Kidney glomerular epithelial cell (primary cell): Measurements from ENCODE around the gene ECSIT.
"Not testable (repeated sequence)": the region's sequence is repeated elsewhere in the genome, so short reads cannot be mapped to it uniquely, and the experiment has no call there.

Experiments used
- DNase-seq: peaks from one replicate; lab custom pipeline; 2025; lab: John Stamatoyannopoulos, UW

ECSIT gene

GRCh38 chr19:11475861-11476260, 53.1 kb downstream of the ECSIT start:
- no peak for DNase-seq

DNA sequence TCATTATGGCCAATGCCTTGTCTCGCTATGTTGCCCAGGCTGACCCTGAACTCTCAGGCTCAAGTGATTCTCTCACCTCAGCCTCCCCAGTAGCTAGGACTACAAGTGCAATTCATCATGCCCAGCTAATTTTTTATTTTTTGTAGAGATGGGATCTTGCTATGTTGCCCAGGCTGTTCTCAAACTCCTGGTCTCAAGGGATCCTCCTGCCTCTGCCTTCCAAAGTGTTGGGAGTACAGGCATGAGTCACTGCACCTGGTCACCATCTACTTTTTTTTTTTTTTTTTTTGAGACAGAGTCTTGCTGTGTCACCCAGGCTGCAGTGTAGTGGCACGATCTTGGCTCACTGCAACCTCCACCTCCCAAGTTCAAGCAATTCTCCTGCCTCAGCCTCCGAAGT, 53.6 kb downstream of the ECSIT start:
- not testable (repeated sequence) for DNase-seq

- DNase-seq, result no peak
These were observed 55.2 kb downstream of the ECSIT start for GRCh38 chr19:11473725-11474124.

DNA sequence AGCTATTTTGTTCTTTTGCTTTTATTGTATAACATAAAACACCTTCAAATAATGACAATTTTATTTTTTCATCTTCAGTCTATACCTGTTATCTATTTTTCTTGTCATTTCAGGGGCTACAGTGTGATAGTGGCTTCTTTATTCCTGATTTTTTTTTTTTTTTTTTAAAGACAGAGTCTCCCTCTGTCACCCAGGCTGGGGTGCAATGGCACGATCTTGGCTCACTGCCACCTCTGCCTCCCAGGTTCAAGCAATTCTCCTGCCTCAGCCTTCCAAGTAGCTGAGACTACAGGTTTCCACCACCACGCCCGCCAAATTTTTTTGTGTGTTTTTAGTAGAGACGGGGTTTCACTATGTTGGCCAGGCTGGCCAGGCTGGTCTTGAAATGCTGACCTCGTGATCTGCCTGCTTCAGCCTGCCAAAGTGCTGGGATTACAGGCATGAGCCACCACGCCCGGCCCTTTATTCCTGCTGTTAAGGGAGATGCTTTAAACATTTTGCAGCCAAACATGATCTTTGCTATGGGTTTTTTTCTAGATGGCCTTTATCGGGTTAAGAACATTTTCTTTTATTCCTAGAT, 60.6 kb downstream of the ECSIT start:
- DNase-seq, result not testable (repeated sequence)

DNA sequence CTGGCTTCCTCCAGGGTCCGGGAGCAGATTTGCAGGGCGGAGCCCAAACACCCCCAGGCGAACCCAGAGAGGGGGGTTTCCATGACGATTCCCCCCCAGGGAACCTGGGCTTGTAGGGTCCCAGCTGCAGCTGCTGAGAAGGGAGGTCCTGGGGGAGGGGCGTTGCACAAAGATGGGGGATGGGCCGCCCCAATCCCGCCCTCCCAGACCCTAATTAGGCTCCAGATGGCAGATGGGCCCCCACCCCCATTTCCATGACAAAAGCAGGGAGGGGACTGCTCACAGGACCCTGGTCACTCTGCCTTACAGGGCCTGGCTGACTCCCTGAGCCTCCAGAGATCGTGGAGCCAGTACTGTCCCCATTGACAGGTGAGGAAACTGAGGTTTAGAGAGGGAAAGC, 63.3 kb downstream of the ECSIT start:
- DNase-seq, result no peak

- no peak for DNase-seq
These were observed 64.3 kb downstream of the ECSIT start for GRCh38 chr19:11464333-11465265.

- no peak for DNase-seq
These were observed 65.5 kb downstream of the ECSIT start for GRCh38 chr19:11463391-11463790.

DNA sequence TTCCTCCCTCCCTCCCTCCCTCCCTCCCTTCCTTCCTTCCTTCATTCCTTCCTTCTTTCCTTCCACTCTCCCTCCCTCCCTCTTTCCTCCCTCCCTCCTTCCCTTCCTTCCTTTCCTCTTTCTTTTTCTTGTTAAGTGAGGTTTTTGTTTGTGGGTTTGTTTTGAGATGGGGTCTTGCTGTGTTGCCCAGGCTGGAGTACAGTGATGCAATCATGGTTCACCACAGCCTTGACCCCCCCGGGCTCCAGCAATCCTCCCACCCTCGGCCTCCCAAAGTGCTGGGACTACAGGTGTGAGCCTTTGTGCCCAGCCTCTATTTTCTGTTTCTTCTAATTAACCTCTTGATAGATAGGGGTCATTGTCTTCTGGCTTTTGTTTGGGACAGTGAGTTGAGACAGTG, 67.5 kb downstream of the ECSIT start:
- DNase-seq, result no peak

DNA sequence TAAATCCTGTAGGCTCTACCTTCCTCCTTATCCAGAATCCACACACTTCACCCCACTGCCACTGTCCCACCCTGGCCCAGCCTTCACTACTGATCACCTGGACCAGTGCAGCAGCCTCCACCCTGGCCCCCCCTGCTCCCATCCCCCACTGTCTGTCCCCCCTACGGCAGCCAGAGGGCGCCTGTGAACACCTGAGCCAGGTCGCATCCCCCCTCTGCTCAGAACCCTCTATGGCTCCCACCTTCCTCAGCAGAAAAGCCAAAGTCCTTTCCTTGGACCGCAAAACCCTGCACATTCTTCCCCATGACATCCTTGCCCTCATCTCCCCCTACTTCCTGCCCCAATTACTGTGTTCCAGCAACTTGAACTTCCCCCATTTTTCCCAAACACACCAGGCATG, 68.7 kb downstream of the ECSIT start:
- DNase-seq, result no peak

GRCh38 chr19:11458912-11459311, 70.0 kb downstream of the ECSIT start:
- DNase-seq, result not testable (repeated sequence)

- DNase-seq, result no peak
These were observed 70.6 kb downstream of the ECSIT start for GRCh38 chr19:11458236-11458900.

- no peak for DNase-seq
These were observed 71.1 kb downstream of the ECSIT start for GRCh38 chr19:11457831-11458230.

DNA sequence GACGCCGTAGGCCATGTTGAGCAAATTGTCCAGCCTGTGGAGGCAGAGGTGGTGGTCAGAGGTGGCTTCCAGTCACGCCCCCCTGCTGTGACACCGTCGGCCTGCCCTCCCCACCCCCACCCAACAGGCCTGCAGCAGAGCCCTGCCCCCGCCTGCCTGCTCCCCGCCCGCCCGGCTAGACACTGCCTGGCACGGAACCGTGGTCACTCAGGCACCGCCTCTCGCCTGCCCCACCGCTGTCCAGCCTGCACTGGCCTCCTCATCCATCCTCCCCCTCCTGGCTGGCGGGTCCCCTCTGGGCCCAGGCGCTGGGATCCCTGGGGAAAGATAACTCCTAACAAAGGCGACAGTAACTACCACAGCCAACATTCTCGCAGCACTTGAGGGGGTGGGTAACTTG, 71.8 kb downstream of the ECSIT start:
- DNase-seq, result no peak

GRCh38 chr19:11456659-11457058, 72.3 kb downstream of the ECSIT start:
- no peak for DNase-seq
